Caco-2 (cell line): Measurements from ENCODE around the gene JKAMP. TPM values are rescaled to one million over a fixed set of nuclear protein-coding genes. Genes with fewer than 3 reads are reported as not detected.

Source experiments
- BruUV-seq: library from RNA; stranded (reverse); fragments of 400-500 nt; replicated peaks from 2 replicates; lab custom pipeline; 2021; lab: Mats Ljungman, UMichigan
- CTCF ChIA-PET: fragments of 300-600 bp; sonication (Branson Sonifier 250); formaldehyde crosslinking; loops from one replicate; lab custom pipeline; 2022; ENCODE audit warnings: antibody characterized with exemption; lab: Charles Lee
- POLR2A ChIA-PET: fragments of 300-600 bp; sonication (Branson Sonifier 250); formaldehyde crosslinking; loops from one replicate; lab custom pipeline; 2022; ENCODE audit warnings: antibody characterized with exemption; lab: Charles Lee
- DNase-seq, 2 experiments: peaks; one replicate each; pipeline versions ENCODE4 v3.0.0 to v3.0.0-alpha.2; 2020 to 2022
- H3K27me3 ChIP-seq: replicated peaks from 2 replicates; pipeline ENCODE4 v1.6.0; 2011; ENCODE audit warnings: low read length; ENCODE audit not compliant: control insufficient read depth, insufficient read depth
- H3K36me3 ChIP-seq: 2 replicates; pipeline ENCODE4 v1.5.1; 2011; ENCODE audit warnings: low read length; ENCODE audit not compliant: control insufficient read depth, insufficient read depth
- H3K4me1 ChIP-seq: fragments of 250-450 bp; sonication (Bioruptor Pico); 2 replicates; pipeline ENCODE4 v1.5.1; 2020; ENCODE audit warnings: mild to moderate bottlenecking
- H3K4me3 ChIP-seq: 2 replicates; pipeline ENCODE4 v1.5.1; 2011; ENCODE audit warnings: low read depth, mild to moderate bottlenecking, control low read depth, low read length
- H3K9me3 ChIP-seq: fragments of 250-450 bp; sonication (Bioruptor Pico); 2 replicates; pipeline ENCODE4 v1.5.1; 2020; ENCODE audit warnings: mild to moderate bottlenecking, moderate library complexity
- H3K27ac Mint-ChIP-seq: one replicate; pipeline ENCODE4 v1.8.0; 2022; ENCODE audit warnings: mixed read lengths; ENCODE audit not compliant: unreplicated experiment
- H3K27me3 Mint-ChIP-seq: one replicate; pipeline ENCODE4 v1.8.0; 2022; ENCODE audit warnings: mixed read lengths; ENCODE audit not compliant: insufficient read depth, unreplicated experiment
- H3K36me3 Mint-ChIP-seq: one replicate; pipeline ENCODE4 v1.8.0; 2022; ENCODE audit warnings: mild to moderate bottlenecking, mixed read lengths; ENCODE audit not compliant: insufficient read depth, unreplicated experiment
- H3K4me1 Mint-ChIP-seq: one replicate; pipeline ENCODE4 v1.8.0; 2022; ENCODE audit warnings: low read depth, mixed read lengths; ENCODE audit not compliant: unreplicated experiment
- H3K4me3 Mint-ChIP-seq: one replicate; pipeline ENCODE4 v1.8.0; 2022; ENCODE audit warnings: mild to moderate bottlenecking, moderate library complexity, mixed read lengths; ENCODE audit not compliant: unreplicated experiment
- H3K9me3 Mint-ChIP-seq: one replicate; pipeline ENCODE4 v1.8.0; 2022; ENCODE audit warnings: mixed read lengths; ENCODE audit not compliant: unreplicated experiment
- CTCF ChIP-seq, 2 experiments: fragments of 200-600 bp in 1 of 2; IDR thresholded peaks; 1 replicate in 1 of 2; 2 replicates in 1 of 2; pipeline versions ENCODE4 v1.5.1 to v1.8.0; 2011 to 2022; ENCODE audit warnings: antibody characterized with exemption in 1 of 2, control low read depth in 1 of 2, inconsistent platforms in 1 of 2, low read depth in 1 of 2, low read length in 1 of 2, mild to moderate bottlenecking in 1 of 2, moderate library complexity in 1 of 2; ENCODE audit not compliant: insufficient read depth in 1 of 2, severe bottlenecking in 1 of 2, unreplicated experiment in 1 of 2
- intact Hi-C: fragments of 100-400 bp; cut with micrococcal nuclease; formaldehyde crosslinking; loops from one replicate; pipeline ENCODE4 v1.10.0; 2022; ENCODE audit not compliant: unreplicated experiment
- total RNA-seq: library from RNA; stranded (reverse); gene quantifications from 2 replicates; pipeline ENCODE4 v1.2.3, GENCODE V29; 2022

JKAMP gene
- total RNA-seq, 1 experiment from 2014 or later: 24.7 TPM

DNA sequence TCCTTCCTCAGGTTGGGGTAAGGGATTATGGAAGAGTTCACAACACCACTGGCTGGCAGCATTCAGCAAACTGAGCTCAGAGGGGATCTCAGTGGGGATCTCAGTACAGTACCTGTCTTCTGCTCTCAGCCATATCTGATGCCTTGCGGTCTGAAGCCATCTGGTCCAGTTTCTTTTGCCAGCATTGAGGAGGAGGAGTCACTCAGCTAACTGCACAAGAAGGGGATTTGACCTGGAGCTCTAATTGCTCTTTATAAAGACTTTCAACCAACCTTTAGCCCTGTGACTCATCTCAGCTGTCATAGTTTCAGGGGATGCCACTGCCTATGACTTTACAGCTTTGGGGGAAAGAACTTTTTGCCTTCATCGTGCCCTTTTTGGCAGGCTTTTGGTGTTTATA is 44.9 kb downstream of the JKAMP start:
- no peaks in the 10 kb centered on the region for H3K4me1 Mint-ChIP-seq
- ChIA-PET POLR2A (no interaction called here), CTCF (no interaction called here)
- peaks cover 14% of the 10 kb centered on the region for H3K9me3 Mint-ChIP-seq
- H3K4me3 ChIP-seq: no peak overlapping the region
- no peak for DNase-seq
- TF ChIP-seq CTCF (IDR thresholded peaks at IDR 0.05; ENCODE audit: insufficient read depth in 1 of 2, low read depth in 1 of 2, low read length in 1 of 2, severe bottlenecking in 1 of 2, unreplicated experiment in 1 of 2): no peak
- no peaks in the 10 kb centered on the region for H3K4me1 ChIP-seq
- no TSS peak for BruUV-seq
- H3K36me3 Mint-ChIP-seq: no peaks in the 10 kb centered on the region
- intact Hi-C loops: no loop called here
- H3K9me3 ChIP-seq: peaks cover 5% of the 10 kb centered on the region; the same call in 1 of the 2 replicates
- no peaks in the 10 kb centered on the region for H3K27me3 Mint-ChIP-seq
- no peak overlapping the region for H3K4me3 Mint-ChIP-seq
- H3K27ac Mint-ChIP-seq: no peak overlapping the region
- H3K36me3 ChIP-seq: no peaks in the 10 kb centered on the region
- no peaks in the 10 kb centered on the region for H3K27me3 ChIP-seq

GRCh38 chr14:59530349-59530748 is 46.0 kb downstream of the JKAMP start:
- no peaks in the 10 kb centered on the region for H3K4me1 ChIP-seq
- Mint-ChIP-seq H3K4me3 (no peak overlapping the region), H3K9me3 (peaks cover 14% of the 10 kb centered on the region), H3K4me1 (no peaks in the 10 kb centered on the region), H3K27ac (no peak overlapping the region), H3K27me3 (no peaks in the 10 kb centered on the region), H3K36me3 (no peaks in the 10 kb centered on the region)
- ChIA-PET POLR2A (no interaction called here), CTCF (no interaction called here)
- intact Hi-C loops: no loop called here
- H3K9me3 ChIP-seq: peaks cover 5% of the 10 kb centered on the region; the same call in 1 of the 2 replicates
- no peak for DNase-seq
- no TSS peak for BruUV-seq
- no peak overlapping the region for H3K4me3 ChIP-seq
- no peaks in the 10 kb centered on the region for H3K36me3 ChIP-seq
- no peaks in the 10 kb centered on the region for H3K27me3 ChIP-seq
- no peak for TF ChIP-seq CTCF (IDR thresholded peaks at IDR 0.05; ENCODE audit: insufficient read depth in 1 of 2, low read depth in 1 of 2, low read length in 1 of 2, severe bottlenecking in 1 of 2, unreplicated experiment in 1 of 2)

DNA sequence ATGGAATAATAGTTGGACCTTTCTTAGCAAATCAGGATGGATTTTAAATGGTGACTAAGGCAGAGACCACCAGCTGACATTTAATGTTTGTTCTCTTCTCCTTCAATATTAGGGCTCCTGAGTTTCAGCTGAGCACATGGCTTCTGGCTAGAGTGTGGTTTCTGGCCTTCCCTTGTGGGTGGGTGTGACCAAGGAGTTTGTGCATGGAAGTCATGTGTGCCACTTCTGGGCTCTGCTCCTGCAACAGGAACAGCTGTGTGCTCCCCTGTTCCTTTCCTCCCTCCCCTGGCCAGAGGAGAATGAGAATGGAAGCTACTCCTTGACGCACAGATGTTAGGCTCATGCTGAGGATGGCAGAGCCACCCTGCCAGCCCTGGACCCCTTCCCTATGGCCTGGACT is 48.1 kb downstream of the JKAMP start:
- no TSS peak for BruUV-seq
- no peak overlapping the region for H3K4me3 ChIP-seq
- Mint-ChIP-seq H3K4me3 (no peak overlapping the region), H3K9me3 (peaks cover 7% of the 10 kb centered on the region), H3K27ac (no peak overlapping the region), H3K27me3 (no peaks in the 10 kb centered on the region), H3K4me1 (no peaks in the 10 kb centered on the region), H3K36me3 (no peaks in the 10 kb centered on the region)
- no peak for DNase-seq
- TF ChIP-seq CTCF (IDR thresholded peaks at IDR 0.05; ENCODE audit: insufficient read depth in 1 of 2, low read depth in 1 of 2, low read length in 1 of 2, severe bottlenecking in 1 of 2, unreplicated experiment in 1 of 2): no peak
- ChIA-PET POLR2A (no interaction called here), CTCF (no interaction called here)
- no peaks in the 10 kb centered on the region for H3K27me3 ChIP-seq
- no peaks in the 10 kb centered on the region for H3K4me1 ChIP-seq
- no peaks in the 10 kb centered on the region for H3K36me3 ChIP-seq
- peaks cover 5% of the 10 kb centered on the region; the same call in 1 of the 2 replicates for H3K9me3 ChIP-seq
- intact Hi-C loops: no loop called here
